Smooth muscle cell (in vitro differentiated cells): ENCODE measurements around the gene LY6G5C. TPM values are rescaled to one million over a fixed set of nuclear protein-coding genes. Genes with fewer than 3 reads are reported as not detected.
A peak's percentile ranks its signal among the peaks of the same experiment; 100 is the strongest.

ENCODE experiments used
- DNase-seq: peaks from one replicate; lab custom pipeline; 2025; ENCODE audit not compliant: unreplicated experiment; lab: John Stamatoyannopoulos, UW
- H2AFZ ChIP-seq: fragments of 200-600 bp; sonication (generic); 2 replicates; pipeline ENCODE4 v1.6.0; 2016; ENCODE audit warnings: antibody characterized with exemption, low read depth, mild to moderate bottlenecking
- H3F3A ChIP-seq: fragments of 200-600 bp; sonication (generic); 2 replicates; pipeline ENCODE4 v1.6.0; 2017; ENCODE audit warnings: antibody characterized with exemption, low read depth
- H3K27ac ChIP-seq: fragments of 200-600 bp; sonication (generic); 2 replicates; pipeline ENCODE4 v1.5.1; 2016; ENCODE audit warnings: low read depth, mild to moderate bottlenecking
- H3K27me3 ChIP-seq: fragments of 200-600 bp; sonication (generic); 2 replicates; pipeline ENCODE4 v1.6.1; 2016; ENCODE audit warnings: low read depth, mild to moderate bottlenecking
- H3K36me3 ChIP-seq: fragments of 200-600 bp; sonication (generic); 2 replicates; pipeline ENCODE4 v1.5.1; 2016; ENCODE audit warnings: low read depth
- H3K4me1 ChIP-seq: fragments of 200-600 bp; sonication (generic); 2 replicates; pipeline ENCODE4 v1.5.1; 2016; ENCODE audit warnings: low read depth
- H3K4me2 ChIP-seq: fragments of 200-600 bp; sonication (generic); 2 replicates; pipeline ENCODE4 v1.6.0; 2016; ENCODE audit warnings: mild to moderate bottlenecking
- H3K4me3 ChIP-seq: fragments of 200-600 bp; sonication (generic); 2 replicates; pipeline ENCODE4 v1.5.1; 2016; ENCODE audit warnings: mild to moderate bottlenecking
- H3K79me2 ChIP-seq: fragments of 200-600 bp; sonication (generic); 2 replicates; pipeline ENCODE4 v1.6.0; 2016; ENCODE audit warnings: low read depth, mild to moderate bottlenecking
- H3K9ac ChIP-seq: fragments of 200-600 bp; sonication (generic); 2 replicates; pipeline ENCODE4 v1.6.0; 2016; ENCODE audit warnings: low read depth
- H3K9me3 ChIP-seq: fragments of 200-600 bp; sonication (generic); replicated peaks from 2 replicates; pipeline ENCODE4 v1.5.1; 2016; ENCODE audit warnings: low read depth
- H4K20me1 ChIP-seq: fragments of 200-600 bp; sonication (generic); 2 replicates; pipeline ENCODE4 v1.6.0; 2016; ENCODE audit warnings: low read depth
- WGBS: methylation state at CpG from one replicate; pipeline ENCODE4 v1.1.7; 2016; ENCODE audit warnings: low lambda C conversion rate; 5-methylcytosine and 5-hydroxymethylcytosine counted together
- polyA plus RNA-seq: library from polyadenylated mRNA; unstranded; fragments of >200 nt; fragmentation: Nextera tagmentation; extraction: Ambion mirVana; gene quantifications from 2 replicates; pipeline ENCODE4 v1.2.1, GENCODE V29; 2016
- total RNA-seq: library from RNA; depleted of rRNA; stranded (reverse); fragments of >200 nt; gene quantifications from 2 replicates; pipeline ENCODE4 v1.2.3, GENCODE V29; 2014
- TF ChIP-seq, protein P1 (sequence below): fragments of 200-600 bp; sonication (generic); IDR thresholded peaks from 2 replicates; pipeline ENCODE4 v1.5.1; 2017; ENCODE audit warnings: borderline replicate concordance, mild to moderate bottlenecking, antibody characterized with exemption; ENCODE audit not compliant: insufficient read depth, poor library complexity, severe bottlenecking

LY6G5C gene
- total and polyA plus RNA-seq, 2 experiments from 2014 or later, result 0.67 to 3.8 TPM

DNA sequence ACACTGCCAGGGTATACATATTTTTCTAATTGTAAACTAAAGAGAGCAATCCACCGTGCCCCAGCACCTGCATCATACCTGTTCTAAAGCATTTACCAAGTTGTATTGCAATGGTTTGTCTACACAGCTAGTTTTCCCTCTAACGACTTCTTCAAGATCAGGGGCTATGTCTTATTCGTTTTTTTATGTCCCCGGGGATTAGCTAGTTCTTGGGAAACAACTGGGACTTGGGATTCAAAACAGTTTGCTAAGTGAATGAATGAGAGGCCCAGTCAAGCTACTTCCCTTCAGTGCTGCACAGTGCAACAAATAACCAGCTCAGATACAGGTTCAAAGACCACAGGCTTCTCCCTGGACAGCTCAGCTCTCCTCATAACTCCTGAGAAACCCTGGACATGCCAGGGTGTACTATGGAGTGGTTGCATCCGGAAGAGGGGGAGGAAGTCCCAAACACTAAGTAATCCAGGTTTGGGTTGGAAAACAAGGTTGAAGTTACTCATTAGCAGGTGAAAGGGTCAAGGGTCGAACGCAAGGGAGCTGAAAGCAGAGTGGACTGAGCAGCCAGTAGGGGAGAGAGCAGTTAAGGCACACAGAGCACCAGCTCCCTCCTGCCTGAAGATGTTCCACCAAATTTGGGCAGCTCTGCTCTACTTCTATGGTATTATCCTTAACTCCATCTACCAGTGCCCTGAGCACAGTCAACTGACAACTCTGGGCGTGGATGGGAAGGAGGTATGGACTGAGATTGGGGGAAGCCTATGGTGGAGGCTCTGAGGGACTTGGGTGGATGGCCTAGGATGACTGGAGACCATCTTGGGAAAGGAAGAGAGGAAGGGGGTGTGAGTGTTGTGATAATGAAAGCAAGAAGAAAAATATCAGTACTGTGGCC, 25.3 kb downstream of the LY6G5C start, which contains the start of gene APOM:
Gene APOM, plus strand, starts transcription at position 546 of the 889 bp plus-strand sequence. Its CDS starts 73 bp downstream, at position 619.
- no peak within 1 kb of the TSS for H2AFZ ChIP-seq
- no peak within 1 kb of the TSS for H3K4me3 ChIP-seq
- H3K9me3 ChIP-seq, result no peaks in the 10 kb centered on the region
- H3K4me2 ChIP-seq, result no peak within 1 kb of the TSS
- DNase-seq, result no peak
- no peaks in the 10 kb centered on the region for H3K27me3 ChIP-seq
- TF ChIP-seq, protein P1, sequence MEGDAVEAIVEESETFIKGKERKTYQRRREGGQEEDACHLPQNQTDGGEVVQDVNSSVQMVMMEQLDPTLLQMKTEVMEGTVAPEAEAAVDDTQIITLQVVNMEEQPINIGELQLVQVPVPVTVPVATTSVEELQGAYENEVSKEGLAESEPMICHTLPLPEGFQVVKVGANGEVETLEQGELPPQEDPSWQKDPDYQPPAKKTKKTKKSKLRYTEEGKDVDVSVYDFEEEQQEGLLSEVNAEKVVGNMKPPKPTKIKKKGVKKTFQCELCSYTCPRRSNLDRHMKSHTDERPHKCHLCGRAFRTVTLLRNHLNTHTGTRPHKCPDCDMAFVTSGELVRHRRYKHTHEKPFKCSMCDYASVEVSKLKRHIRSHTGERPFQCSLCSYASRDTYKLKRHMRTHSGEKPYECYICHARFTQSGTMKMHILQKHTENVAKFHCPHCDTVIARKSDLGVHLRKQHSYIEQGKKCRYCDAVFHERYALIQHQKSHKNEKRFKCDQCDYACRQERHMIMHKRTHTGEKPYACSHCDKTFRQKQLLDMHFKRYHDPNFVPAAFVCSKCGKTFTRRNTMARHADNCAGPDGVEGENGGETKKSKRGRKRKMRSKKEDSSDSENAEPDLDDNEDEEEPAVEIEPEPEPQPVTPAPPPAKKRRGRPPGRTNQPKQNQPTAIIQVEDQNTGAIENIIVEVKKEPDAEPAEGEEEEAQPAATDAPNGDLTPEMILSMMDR, result no peak
- H3K4me1 ChIP-seq, result peaks cover 24% of the 10 kb centered on the region
- no peak within 1 kb of the TSS for H3K9ac ChIP-seq
- H4K20me1 ChIP-seq, result peaks cover 15% of the 10 kb centered on the region
- H3K79me2 ChIP-seq, result peaks cover 68% of the 10 kb centered on the region
- H3K27ac ChIP-seq, result no peak within 1 kb of the TSS
- H3F3A ChIP-seq, result peaks cover 14% of the 10 kb centered on the region
- 98% methylated on average over 8 of the region's 8 CpGs for WGBS
- H3K36me3 ChIP-seq, result no peaks in the 10 kb centered on the region

DNA sequence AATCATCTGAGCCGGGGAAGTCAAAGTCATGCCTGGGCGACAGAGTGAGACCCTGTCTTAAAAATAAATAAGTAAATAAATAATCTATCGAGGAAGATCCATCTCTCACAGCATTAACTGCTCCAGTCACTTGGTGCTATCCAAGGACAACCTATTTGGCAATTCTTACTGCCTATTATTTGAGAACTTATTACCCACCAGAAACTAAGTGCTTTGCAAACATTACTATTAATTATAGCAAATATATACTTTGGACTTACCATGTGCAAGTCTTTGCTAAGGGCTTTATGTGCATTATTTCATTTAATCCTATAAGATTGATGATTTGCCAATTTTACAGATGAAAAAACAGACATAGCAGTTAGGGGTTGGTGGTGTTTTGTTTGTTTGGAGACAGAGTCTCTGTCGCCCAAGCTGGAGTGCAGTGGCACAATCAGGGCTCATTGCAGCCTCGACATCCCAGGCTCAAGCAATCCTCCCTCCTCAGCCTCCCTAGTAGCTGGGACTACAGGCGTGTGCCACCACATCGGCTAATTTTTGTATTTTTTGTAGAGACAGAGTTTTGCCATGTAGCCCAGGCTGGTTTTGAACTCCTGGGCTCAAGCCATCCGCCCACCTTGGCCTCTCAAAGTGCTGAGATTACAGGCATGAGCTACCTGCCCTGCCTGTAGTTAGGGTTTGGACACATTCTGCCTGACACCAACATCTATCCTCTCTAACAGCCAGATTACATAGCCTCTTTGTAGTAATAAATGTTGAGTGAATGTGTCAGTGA, 26.1 kb downstream of the LY6G5C start:
- Histone ChIP-seq H3K4me3 (no peak overlapping the region), H3K36me3 (no peaks in the 10 kb centered on the region), H3K79me2 (peaks cover 69% of the 10 kb centered on the region), H3K27me3 (no peaks in the 10 kb centered on the region), H3K4me2 (no peak overlapping the region), H3F3A (peaks cover 14% of the 10 kb centered on the region), H3K9me3 (no peaks in the 10 kb centered on the region), H3K9ac (no peak overlapping the region), H3K27ac (no peak overlapping the region), H3K4me1 (peaks cover 25% of the 10 kb centered on the region), H2AFZ (no peak overlapping the region), H4K20me1 (peaks cover 15% of the 10 kb centered on the region)
- TF ChIP-seq, protein P1, result no peak
- WGBS, result 96% methylated on average over 8 of the region's 8 CpGs
- DNase-seq, result no peak

DNA sequence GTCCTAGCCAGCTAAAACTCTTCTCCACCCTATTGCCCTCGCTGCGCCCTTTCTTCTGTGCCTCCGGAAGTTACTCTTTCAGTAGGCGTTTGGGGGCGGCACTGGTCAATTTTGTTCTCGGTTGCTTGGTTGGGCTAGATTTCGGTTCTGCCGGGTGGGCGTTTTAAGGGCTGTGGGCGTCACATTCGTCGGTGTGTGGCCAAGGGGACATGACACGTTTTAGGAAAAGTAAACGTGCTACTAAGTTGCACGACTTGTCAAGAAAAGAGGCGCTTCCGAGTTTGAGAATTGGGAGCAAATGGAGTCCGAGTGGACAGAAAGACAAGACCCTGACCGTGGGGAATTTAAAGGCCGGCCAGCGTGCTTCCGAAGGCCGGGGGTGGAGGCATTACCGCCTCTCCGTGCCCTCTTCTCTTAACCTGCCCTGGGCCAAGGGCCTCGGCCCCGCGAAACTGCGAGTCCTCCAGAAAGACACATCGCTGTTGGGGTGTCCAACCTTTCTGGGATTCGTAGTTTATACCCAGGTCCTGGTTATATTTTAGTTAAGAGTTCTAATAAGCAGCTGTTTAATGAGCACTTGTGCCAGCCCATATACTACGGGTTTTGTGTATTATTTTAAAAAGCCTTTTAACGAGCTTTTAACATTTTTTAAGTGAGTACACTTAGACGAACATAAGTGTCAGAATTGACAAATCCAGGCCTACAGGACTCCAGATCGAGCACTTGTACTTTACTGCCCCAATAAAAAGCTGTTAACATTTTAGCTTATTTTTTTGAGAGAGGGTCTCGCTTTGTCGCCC, 27.7 kb downstream of the LY6G5C start:
- Histone ChIP-seq H3K27ac (peak overlapping the region; percentile 99), H3K36me3 (no peaks in the 10 kb centered on the region), H3K9ac (peak overlapping the region; percentile 99), H3K4me1 (peaks cover 10% of the 10 kb centered on the region), H3K79me2 (peaks cover 66% of the 10 kb centered on the region), H2AFZ (peak overlapping the region; percentile 56), H3F3A (peaks cover 14% of the 10 kb centered on the region), H3K9me3 (no peaks in the 10 kb centered on the region), H4K20me1 (peaks cover 6% of the 10 kb centered on the region), H3K4me3 (peak overlapping the region; percentile 94), H3K4me2 (peak overlapping the region; percentile 88), H3K27me3 (no peaks in the 10 kb centered on the region)
- TF ChIP-seq, protein P1, result no peak
- no peak for DNase-seq
- WGBS, result 12% methylated on average over 37 of the region's 37 CpGs
